Common myeloid progenitor, CD34-positive (primary cell): ENCODE results near the gene CLCN4.

Experiments
- CTCF ChIA-PET: fragments of 350-600 bp; sonication (Branson Sonifier 250); formaldehyde crosslinking; loops from one replicate; lab custom pipeline; 2021; ENCODE audit warnings: antibody characterized with exemption; lab: Charles Lee
- POLR2A ChIA-PET: fragments of 350-600 bp; sonication (Branson Sonifier 250); formaldehyde crosslinking; loops from one replicate; lab custom pipeline; 2021; ENCODE audit warnings: antibody characterized with exemption; lab: Charles Lee
- DNase-seq, 3 donors: peaks; one replicate each; pipeline versions ENCODE4 v3.0.0 to v3.0.0-alpha.2; 2013
- H3K27ac ChIP-seq, 2 experiments: 1 replicate in 1 of 2; 2 replicates in 1 of 2; pipeline ENCODE4 v1.7.0; 2013; ENCODE audit warnings: inconsistent platforms in 2 of 2, low read length in 2 of 2, mild to moderate bottlenecking in 2 of 2, low read depth in 1 of 2, moderate library complexity in 1 of 2; ENCODE audit not compliant: severe bottlenecking in 2 of 2, insufficient read depth in 1 of 2, poor library complexity in 1 of 2
- H3K27me3 ChIP-seq, 5 experiments: replicated peaks in 2 of 5; 1 replicate in 3 of 5; 2 replicates in 2 of 5; pipeline versions ENCODE4 v1.6.1 to v1.7.0; 2013; ENCODE audit warnings: low read length in 4 of 5, mild to moderate bottlenecking in 2 of 5, moderate library complexity in 2 of 5, inconsistent platforms in 1 of 5; ENCODE audit not compliant: insufficient read depth in 5 of 5, control insufficient read depth in 4 of 5
- H3K36me3 ChIP-seq, 4 experiments: 1 replicate in 2 of 4; 2 replicates in 2 of 4; pipeline versions ENCODE4 v1.6.1 to v1.7.0; 2013; ENCODE audit warnings: low read length in 3 of 4, control low read depth in 1 of 4, mild to moderate bottlenecking in 1 of 4; ENCODE audit not compliant: control insufficient read depth in 4 of 4, insufficient read depth in 4 of 4
- H3K4me1 ChIP-seq, 4 experiments: 1 replicate in 3 of 4; 2 replicates in 1 of 4; pipeline versions ENCODE4 v1.6.1 to v1.7.1; 2013; ENCODE audit warnings: low read length in 3 of 4, mild to moderate bottlenecking in 3 of 4, control low read depth in 1 of 4, inconsistent platforms in 1 of 4, moderate library complexity in 1 of 4; ENCODE audit not compliant: control insufficient read depth in 4 of 4, insufficient read depth in 4 of 4; ENCODE audit errors: control extremely low read depth in 1 of 4
- H3K4me3 ChIP-seq, 7 experiments: 1 replicate in 4 of 7; 2 replicates in 3 of 7; pipeline versions ENCODE4 v1.5.1 to v1.7.0; 2013; ENCODE audit warnings: mild to moderate bottlenecking in 7 of 7, low read length in 6 of 7, moderate library complexity in 6 of 7, inconsistent platforms in 2 of 7, low read depth in 2 of 7, control low read depth in 1 of 7; ENCODE audit not compliant: insufficient read depth in 4 of 7, control insufficient read depth in 1 of 7; ENCODE audit errors: extremely low read depth in 1 of 7
- H3K9me3 ChIP-seq, 5 experiments: 1 replicate in 4 of 5; 2 replicates in 1 of 5; pipeline versions ENCODE4 v1.6.1 to v1.7.1; 2013; ENCODE audit warnings: low read length in 4 of 5, mild to moderate bottlenecking in 2 of 5, inconsistent platforms in 1 of 5, low read depth in 1 of 5, moderate library complexity in 1 of 5; ENCODE audit not compliant: control insufficient read depth in 4 of 5, insufficient read depth in 2 of 5; ENCODE audit errors: control extremely low read depth in 1 of 5
- WGBS: methylation state at CpG from one replicate; pipeline ENCODE4 v1.1.5; 2013; ENCODE audit not compliant: insufficient coverage; 5-methylcytosine and 5-hydroxymethylcytosine counted together

Gene CLCN4

DNA sequence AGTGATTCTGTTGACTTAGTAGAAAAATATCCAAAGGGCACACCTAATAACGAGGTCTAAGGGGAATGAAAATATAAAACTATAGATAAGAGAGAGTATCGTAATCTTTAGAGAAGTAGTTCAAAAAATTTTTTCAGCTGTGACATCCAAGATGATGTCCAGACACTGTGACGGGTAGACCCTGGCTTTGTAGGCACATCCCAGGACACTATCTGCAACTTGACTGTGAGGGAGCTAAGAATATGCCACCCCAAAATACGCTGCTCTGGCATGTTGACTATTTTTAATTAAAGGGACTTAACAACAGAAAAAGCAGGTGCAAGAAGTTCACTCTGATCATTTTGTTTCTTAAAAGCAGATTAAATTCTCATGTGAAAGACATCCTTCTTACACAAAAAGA lies 89.5 kb downstream of the CLCN4 start:
- H3K36me3 ChIP-seq, result no peaks in the 10 kb centered on the region
- POLR2A ChIA-PET, result no interaction called here

DNA sequence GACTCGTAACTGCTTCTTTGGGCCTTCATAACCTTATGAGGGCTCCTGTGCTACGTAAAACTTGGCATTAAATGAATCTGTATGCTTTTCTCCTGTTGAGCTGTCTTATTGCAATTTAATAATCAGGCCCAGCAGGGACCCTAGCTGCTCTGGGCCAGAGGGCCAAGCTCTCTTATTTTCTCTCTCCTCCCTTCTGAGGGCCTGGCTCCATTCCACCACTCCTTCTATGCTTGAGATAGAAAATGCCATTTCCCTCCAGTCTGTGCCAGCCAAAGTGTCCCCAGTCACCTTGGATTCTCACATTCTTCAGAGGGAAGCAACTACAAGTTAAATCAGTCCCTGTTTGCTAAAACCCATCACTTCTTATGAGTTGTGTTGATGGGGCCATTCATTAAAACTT lies 90.1 kb downstream of the CLCN4 start:
- no peaks in the 10 kb centered on the region for H3K36me3 ChIP-seq
- ChIA-PET POLR2A (no interaction called here), CTCF (no interaction called here)
- peaks cover 0 to 4% (median 0%) of the 10 kb centered on the region in 5 experiments for H3K9me3 ChIP-seq
- DNase-seq, result no peak
- H3K27ac ChIP-seq, result no peak overlapping the region
- no peaks in the 10 kb centered on the region for H3K4me1 ChIP-seq
- H3K27me3 ChIP-seq, result peaks cover 0 to 3% (median 0%) of the 10 kb centered on the region in 5 experiments
- WGBS, result 90% methylated on average over 2 of the region's 2 CpGs
- H3K4me3 ChIP-seq, result no peak overlapping the region

More for the DNA sequence above, 89.5 kb downstream of the CLCN4 start:
- CTCF ChIA-PET, result no interaction called here
- no peak for DNase-seq
- no peak overlapping the region for H3K4me3 ChIP-seq
- WGBS, result 81% methylated on average over 2 of the region's 4 CpGs
- H3K4me1 ChIP-seq, result no peaks in the 10 kb centered on the region
- no peak overlapping the region for H3K27ac ChIP-seq
- peaks cover 0 to 4% (median 0%) of the 10 kb centered on the region in 5 experiments for H3K9me3 ChIP-seq
- peaks cover 0 to 3% (median 0%) of the 10 kb centered on the region in 5 experiments for H3K27me3 ChIP-seq

DNA sequence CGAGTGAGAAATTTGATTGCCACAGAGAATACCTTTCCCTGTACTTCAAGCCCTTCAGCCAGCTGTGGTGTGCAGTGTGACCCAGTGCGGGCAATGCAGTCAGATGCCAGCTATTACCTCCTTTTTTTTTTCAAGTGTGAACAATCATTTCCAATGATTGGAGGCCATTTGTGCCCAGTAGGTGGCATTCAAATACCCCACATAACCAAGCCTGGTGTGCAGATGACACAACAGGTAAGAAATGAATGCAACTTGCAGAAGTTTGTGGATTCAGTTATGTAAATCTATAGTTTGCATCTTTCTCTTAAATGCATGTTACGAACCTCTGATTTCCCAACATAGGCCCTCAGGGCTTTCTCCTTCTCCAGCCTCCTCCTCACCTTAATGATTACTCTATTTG lies 98.0 kb downstream of the CLCN4 start:
- WGBS, result 74% methylated on average over 2 of the region's 3 CpGs

DNA sequence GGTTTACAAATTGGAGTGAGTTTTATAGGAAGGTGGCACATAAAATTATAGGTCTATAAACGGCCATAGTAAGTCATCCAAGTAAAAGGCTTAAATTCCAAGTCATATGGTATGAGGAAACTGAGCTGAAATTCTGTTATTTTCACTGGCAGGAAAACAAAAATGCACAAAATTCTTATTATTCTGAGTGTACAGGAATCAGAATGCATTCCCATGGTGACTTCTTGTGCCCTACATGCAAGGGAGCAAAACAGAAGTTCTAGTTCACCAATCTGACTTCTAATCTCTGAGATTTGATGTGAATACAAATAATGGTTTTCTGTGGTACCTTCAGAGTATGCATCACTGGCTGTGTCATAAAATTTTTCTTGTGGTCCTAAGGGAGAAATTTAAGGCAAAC lies 102.9 kb downstream of the CLCN4 start:
- DNase-seq, result no peak
- ChIA-PET CTCF (no interaction called here), POLR2A (no interaction called here)
- Histone ChIP-seq H3K4me1 (no peaks in the 10 kb centered on the region), H3K36me3 (no peaks in the 10 kb centered on the region), H3K27ac (no peak overlapping the region), H3K9me3 (peaks cover 0 to 2% (median 0%) of the 10 kb centered on the region in 5 experiments), H3K4me3 (no peak overlapping the region), H3K27me3 (peaks cover 0 to 7% (median 0%) of the 10 kb centered on the region in 5 experiments)
- 86% methylated on average over 1 of the region's 1 CpG for WGBS

More for the DNA sequence above, 98.0 kb downstream of the CLCN4 start:
- H3K4me1 ChIP-seq, result no peaks in the 10 kb centered on the region
- ChIA-PET POLR2A (no interaction called here), CTCF (no interaction called here)
- H3K4me3 ChIP-seq, result no peak overlapping the region
- no peaks in the 10 kb centered on the region for H3K36me3 ChIP-seq
- H3K9me3 ChIP-seq, result no peaks in the 10 kb centered on the region
- H3K27me3 ChIP-seq, result peaks cover 0 to 7% (median 0%) of the 10 kb centered on the region in 5 experiments
- DNase-seq, result peak in 2 of 3 donors; percentile 7
- H3K27ac ChIP-seq, result no peak overlapping the region

DNA sequence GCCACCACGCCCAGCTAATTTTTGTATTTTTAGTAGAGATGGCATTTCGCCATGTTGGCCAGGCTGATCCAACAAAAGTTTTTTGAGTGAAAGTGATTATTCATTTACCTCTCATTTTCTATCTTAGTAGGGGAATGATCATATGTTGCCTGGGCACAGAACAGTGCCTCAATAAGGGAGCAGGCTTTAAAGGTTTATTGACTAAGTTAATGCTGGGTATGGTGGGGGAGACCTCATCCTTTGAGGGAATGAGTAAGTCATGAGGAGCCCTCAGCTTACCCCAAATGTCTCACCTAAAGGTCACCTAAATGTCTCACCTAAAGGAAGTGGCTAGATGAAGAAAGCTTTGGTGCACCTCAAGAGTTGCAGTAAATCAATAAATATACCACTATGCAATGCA lies 109.0 kb downstream of the CLCN4 start:
- H3K27ac ChIP-seq, result no peak overlapping the region
- CTCF ChIA-PET, result no interaction called here
- WGBS, result no CpG with 5 or more reads among the region's 2 CpGs
- no peaks in the 10 kb centered on the region for H3K4me1 ChIP-seq
- no peak overlapping the region for H3K4me3 ChIP-seq
- peaks cover 0 to 3% (median 0%) of the 10 kb centered on the region in 5 experiments for H3K9me3 ChIP-seq
- POLR2A ChIA-PET, result no interaction called here
- no peaks in the 10 kb centered on the region for H3K27me3 ChIP-seq
- DNase-seq, result no peak
- no peaks in the 10 kb centered on the region for H3K36me3 ChIP-seq

DNA sequence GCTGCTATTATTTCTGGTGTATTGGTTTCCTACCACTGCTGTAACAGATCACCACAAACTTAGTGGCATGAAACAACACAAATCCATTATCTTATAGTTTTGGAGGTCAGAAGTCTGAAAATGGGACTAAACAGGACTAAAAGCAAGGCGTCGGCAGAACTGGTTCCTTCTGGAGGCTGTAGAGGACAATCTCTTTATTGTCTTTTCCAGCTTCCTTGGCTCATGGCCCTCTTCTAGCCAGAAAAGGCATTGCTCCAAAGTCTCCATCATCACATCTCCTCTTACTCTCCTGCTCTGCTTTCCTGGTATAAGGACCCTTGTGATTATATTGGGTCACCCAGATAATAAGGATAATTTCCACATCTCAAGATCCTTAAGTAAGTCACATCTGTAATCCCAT lies 121.9 kb downstream of the CLCN4 start:
- H3K36me3 ChIP-seq, result no peaks in the 10 kb centered on the region
- POLR2A ChIA-PET, result no interaction called here
- peaks cover 0 to 7% (median 0%) of the 10 kb centered on the region in 5 experiments for H3K27me3 ChIP-seq
- CTCF ChIA-PET, result no interaction called here
- no peak for DNase-seq
- WGBS, result 100% methylated on average over 1 of the region's 2 CpGs
- no peak overlapping the region for H3K4me3 ChIP-seq
- no peaks in the 10 kb centered on the region for H3K9me3 ChIP-seq
- H3K4me1 ChIP-seq, result no peaks in the 10 kb centered on the region
- H3K27ac ChIP-seq, result no peak overlapping the region

DNA sequence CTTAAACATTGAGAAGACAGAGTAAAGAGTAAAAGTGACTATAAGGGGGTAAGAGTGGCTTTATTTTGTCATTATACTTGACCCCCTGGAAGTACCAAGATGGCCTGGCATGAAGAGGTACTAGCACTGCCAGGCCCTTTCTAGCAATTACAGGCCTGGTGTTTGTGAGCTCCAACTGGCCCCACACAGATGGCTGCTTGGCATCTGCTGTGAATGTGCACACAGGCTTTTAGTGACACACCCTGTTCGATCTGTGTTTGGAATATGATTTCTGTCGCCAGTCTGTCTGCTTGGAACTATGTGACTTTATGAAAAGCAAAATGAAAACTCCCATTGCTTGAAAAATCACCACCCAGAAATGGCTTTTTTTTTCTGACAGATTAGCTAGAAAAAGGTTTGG lies 123.3 kb downstream of the CLCN4 start:
- no peak for DNase-seq

More for the DNA sequence above, 123.3 kb downstream of the CLCN4 start:
- Histone ChIP-seq H3K36me3 (no peaks in the 10 kb centered on the region), H3K9me3 (no peaks in the 10 kb centered on the region), H3K4me1 (no peaks in the 10 kb centered on the region), H3K27me3 (peaks cover 0 to 10% (median 0%) of the 10 kb centered on the region in 5 experiments), H3K4me3 (no peak overlapping the region), H3K27ac (no peak overlapping the region)
- POLR2A ChIA-PET, result interaction anchor here (0.6 kb wide), 1 partner anchor 17 kb away, joined by 4 read pairs; no protein-coding TSS in a partner anchor
- CTCF ChIA-PET, result no interaction called here
- WGBS, result 92% methylated on average over 2 of the region's 2 CpGs
